ENCODE results near the gene METTL13. TPM values are rescaled to one million over a fixed set of nuclear protein-coding genes. Genes with fewer than 3 reads are reported as not detected.
A peak's percentile ranks its signal among the peaks of the same experiment; 100 is the strongest.

The METTL13 gene
- total RNA-seq, 1 experiment from 2014 or later, result 64.5 TPM

- Histone ChIP-seq H2BK12ac (ENCODE audit: insufficient read length, low read depth, low read length) (no peak overlapping the region), H3K4me1 (ENCODE audit: insufficient read depth, low read length) (no peaks in the 10 kb centered on the region), H2AK5ac (ENCODE audit: insufficient read length, low read length) (no peak overlapping the region), H3K4me2 (ENCODE audit: insufficient read depth, insufficient read length, low read length) (peak overlapping the region; percentile 93), H4K5ac (ENCODE audit: insufficient read length, low read depth, low read length) (no peak overlapping the region), H2AFZ (ENCODE audit: low read length) (no peak overlapping the region), H3K56ac (ENCODE audit: insufficient read length, low read depth, low read length) (no peak overlapping the region), H3K23me2 (ENCODE audit: insufficient read length, low read depth, low read length, poor library complexity, severe bottlenecking) (peaks cover 11% of the 10 kb centered on the region), H3K18ac (ENCODE audit: insufficient read length, low read depth, low read length) (no peak overlapping the region), H4K8ac (replicated peaks; ENCODE audit: insufficient read length, low read depth, low read length) (no peak overlapping the region), H3K79me2 (ENCODE audit: insufficient read depth, low read length) (no peaks in the 10 kb centered on the region), H4K91ac (ENCODE audit: insufficient read length, low read depth, low read length) (no peak overlapping the region), H3T11ph (ENCODE audit: low read length) (no peak overlapping the region), H2BK15ac (ENCODE audit: low read depth, low read length) (no peak overlapping the region), H3K27me3 (ENCODE audit: insufficient read depth, low read length) (no peaks in the 10 kb centered on the region), H3K4ac (ENCODE audit: low read depth, low read length) (no peak overlapping the region), H3K27ac (ENCODE audit: insufficient read length, low read depth, low read length) (no peak overlapping the region), H3K9me3 (ENCODE audit: control insufficient read depth, low read depth, low read length) (no peaks in the 10 kb centered on the region), H2BK5ac (ENCODE audit: insufficient read length, low read length) (no peak overlapping the region), H3K79me1 (ENCODE audit: insufficient read depth, low read depth, low read length, poor library complexity, severe bottlenecking) (no peaks in the 10 kb centered on the region), H4K20me1 (ENCODE audit: control insufficient read depth, insufficient read depth, insufficient read length) (no peaks in the 10 kb centered on the region), H2BK120ac (ENCODE audit: low read depth, low read length, poor library complexity, severe bottlenecking) (no peak overlapping the region), H3K14ac (ENCODE audit: insufficient read depth, low read length) (no peak overlapping the region), H3K9ac (ENCODE audit: extremely low read depth, insufficient read length, low read length) (no peak overlapping the region), H2BK20ac (ENCODE audit: low read depth, low read length, poor library complexity, severe bottlenecking) (no peak overlapping the region), H3K23ac (ENCODE audit: insufficient read length, low read depth, low read length) (no peak overlapping the region)
- no peak for TF ChIP-seq CTCF (conservative IDR thresholded peaks at IDR 0.05)
- no peak for DNase-seq
- Mint-ChIP-seq H3K4me3 (peak overlapping the region in 1 of 2 experiments; percentile 100; a peak in 2 of 5 replicates), H3K27ac (no peak overlapping the region), H3K9me3 (no peaks in the 10 kb centered on the region), H3K36me3 (ENCODE audit: insufficient read depth in 1 of 3, low read depth in 3 of 3) (peaks cover 0 to 9% (median 0%) of the 10 kb centered on the region in 3 experiments; a peak in 2 of 7 replicates), H3K4me1 (peaks cover 25 to 34% of the 10 kb centered on the region in 2 experiments), H3K27me3 (ENCODE audit: low read depth) (no peaks in the 10 kb centered on the region)
- WGBS (ENCODE audit: extremely low coverage, insufficient read length, low lambda C conversion rate), result no CpG with 5 or more reads among the region's 2 CpGs
These were observed 41.0 kb upstream of the METTL13 start for GRCh38 chr1:171740356-171740863.
